A673 (cell line): ENCODE results near the gene HMCES.

Source experiments
- EZH2 ChIP-seq: fragments of 200-600 bp; sonication (generic); IDR thresholded peaks from 2 replicates; pipeline ENCODE4 v1.6.1; 2017; ENCODE audit warnings: borderline replicate concordance, low read depth, mild to moderate bottlenecking, mixed read lengths, antibody characterized with exemption, low read length; ENCODE audit not compliant: poor library complexity, severe bottlenecking
- TF ChIP-seq, protein P1 (sequence below): fragments of 300-800, 200-600 bp; sonication (generic); conservative IDR thresholded peaks from 2 replicates; pipeline ENCODE4 v1.5.1; 2017; ENCODE audit warnings: low read depth, mild to moderate bottlenecking, antibody characterized with exemption, low read length, moderate library complexity, mixed read lengths

DNA sequence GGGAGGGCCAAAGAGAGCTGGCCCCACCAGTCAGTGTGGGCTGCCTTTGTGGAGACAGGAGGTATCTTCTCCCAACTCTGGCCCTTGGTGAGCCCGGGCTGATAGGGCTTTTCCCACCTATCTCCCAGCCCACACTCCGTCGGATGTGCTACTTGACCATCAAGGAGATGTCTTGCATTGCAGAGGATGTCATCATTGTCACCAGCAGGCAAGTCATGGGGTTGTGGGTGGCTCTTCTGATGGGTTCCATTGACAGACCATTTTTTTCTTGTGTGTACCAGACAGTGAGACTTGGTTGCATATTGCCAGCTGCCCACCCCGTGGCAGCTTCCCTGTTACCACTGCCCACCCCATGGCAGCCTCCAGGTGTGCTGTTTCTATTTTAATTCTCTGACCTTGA, 25.9 kb upstream of the HMCES start:
- TF ChIP-seq, protein P1, sequence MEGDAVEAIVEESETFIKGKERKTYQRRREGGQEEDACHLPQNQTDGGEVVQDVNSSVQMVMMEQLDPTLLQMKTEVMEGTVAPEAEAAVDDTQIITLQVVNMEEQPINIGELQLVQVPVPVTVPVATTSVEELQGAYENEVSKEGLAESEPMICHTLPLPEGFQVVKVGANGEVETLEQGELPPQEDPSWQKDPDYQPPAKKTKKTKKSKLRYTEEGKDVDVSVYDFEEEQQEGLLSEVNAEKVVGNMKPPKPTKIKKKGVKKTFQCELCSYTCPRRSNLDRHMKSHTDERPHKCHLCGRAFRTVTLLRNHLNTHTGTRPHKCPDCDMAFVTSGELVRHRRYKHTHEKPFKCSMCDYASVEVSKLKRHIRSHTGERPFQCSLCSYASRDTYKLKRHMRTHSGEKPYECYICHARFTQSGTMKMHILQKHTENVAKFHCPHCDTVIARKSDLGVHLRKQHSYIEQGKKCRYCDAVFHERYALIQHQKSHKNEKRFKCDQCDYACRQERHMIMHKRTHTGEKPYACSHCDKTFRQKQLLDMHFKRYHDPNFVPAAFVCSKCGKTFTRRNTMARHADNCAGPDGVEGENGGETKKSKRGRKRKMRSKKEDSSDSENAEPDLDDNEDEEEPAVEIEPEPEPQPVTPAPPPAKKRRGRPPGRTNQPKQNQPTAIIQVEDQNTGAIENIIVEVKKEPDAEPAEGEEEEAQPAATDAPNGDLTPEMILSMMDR: no peak
- no peak for TF ChIP-seq EZH2
